Measurements from ENCODE around the gene SETDB1.

Gene SETDB1

GRCh38 chr1:150957666-150958065, 31.5 kb downstream of the SETDB1 start:
- no peak for TF ChIP-seq CTCF (IDR thresholded peaks at IDR 0.05)

- no peak for TF ChIP-seq CTCF (IDR thresholded peaks at IDR 0.05)
These were observed 34.5 kb downstream of the SETDB1 start for GRCh38 chr1:150960646-150961045.

- no peak for TF ChIP-seq CTCF (IDR thresholded peaks at IDR 0.05)
These were observed 35.6 kb downstream of the SETDB1 start for GRCh38 chr1:150961756-150962155.

- TF ChIP-seq CTCF (IDR thresholded peaks at IDR 0.05), result no peak
These were observed 37.4 kb downstream of the SETDB1 start for GRCh38 chr1:150963321-150964163.

GRCh38 chr1:150964164-150964489, 38.0 kb downstream of the SETDB1 start:
- no peak for TF ChIP-seq CTCF (IDR thresholded peaks at IDR 0.05)

- no peak for TF ChIP-seq CTCF (IDR thresholded peaks at IDR 0.05)
These were observed 39.4 kb downstream of the SETDB1 start for GRCh38 chr1:150965605-150966004.

- no peak for TF ChIP-seq CTCF (IDR thresholded peaks at IDR 0.05)
These were observed 39.8 kb downstream of the SETDB1 start for GRCh38 chr1:150966011-150966410.

- no peak for TF ChIP-seq CTCF (IDR thresholded peaks at IDR 0.05)
These were observed 41.8 kb downstream of the SETDB1 start for GRCh38 chr1:150967936-150968335.

Measured in LNCAP (cell line).